Neural progenitor cell (in vitro differentiated cells): Measurements from ENCODE around the gene ANKRD12. TPM values are rescaled to one million over a fixed set of nuclear protein-coding genes. Genes with fewer than 3 reads are reported as not detected.

ENCODE experiments used
- DNase-seq: peaks from one replicate; pipeline ENCODE4 v3.0.0-alpha.2; 2016; ENCODE audit warnings: low spot score
- H2AFZ ChIP-seq: fragments of 200-600 bp; sonication (generic); replicated peaks from 2 replicates; pipeline ENCODE4 v1.6.1; 2016; ENCODE audit warnings: antibody characterized with exemption
- H3F3A ChIP-seq: fragments of 200-600 bp; sonication (generic); 2 replicates; pipeline ENCODE4 v1.6.1; 2016; ENCODE audit warnings: antibody characterized with exemption, low read depth
- H3K27ac ChIP-seq: fragments of 200-600 bp; sonication (generic); 2 replicates; pipeline ENCODE4 v1.5.1; 2016; ENCODE audit warnings: mild to moderate bottlenecking
- H3K27me3 ChIP-seq: fragments of 200-600 bp; sonication (generic); 2 replicates; pipeline ENCODE4 v1.6.1; 2016; ENCODE audit warnings: mild to moderate bottlenecking, moderate library complexity
- H3K36me3 ChIP-seq: fragments of 200-600 bp; sonication (generic); 2 replicates; pipeline ENCODE4 v1.5.1; 2016
- H3K4me1 ChIP-seq: fragments of 200-600 bp; sonication (generic); 2 replicates; pipeline ENCODE4 v1.6.1; 2016; ENCODE audit warnings: mixed run types
- H3K4me2 ChIP-seq: fragments of 200-600 bp; sonication (generic); 2 replicates; pipeline ENCODE4 v1.6.1; 2016
- H3K4me3 ChIP-seq: fragments of 200-600 bp; sonication (generic); 2 replicates; pipeline ENCODE4 v1.5.1; 2016
- H3K79me2 ChIP-seq: fragments of 200-600 bp; sonication (generic); 2 replicates; pipeline ENCODE4 v1.6.1; 2016; ENCODE audit warnings: low read depth
- H3K9ac ChIP-seq: fragments of 200-600 bp; sonication (generic); 2 replicates; pipeline ENCODE4 v1.6.1; 2016
- H3K9me3 ChIP-seq: fragments of 200-600 bp; sonication (generic); 2 replicates; pipeline ENCODE4 v1.5.1; 2016; ENCODE audit warnings: low read depth
- H4K20me1 ChIP-seq: fragments of 200-600 bp; sonication (generic); 2 replicates; pipeline ENCODE4 v1.6.1; 2016; ENCODE audit warnings: low read depth
- H3K27ac Mint-ChIP-seq: 3 replicates; pipeline ENCODE4 v1.8.0; 2021; ENCODE audit warnings: mixed read lengths
- H3K27me3 Mint-ChIP-seq: 2 replicates; pipeline ENCODE4 v1.8.0; 2022; ENCODE audit warnings: low read depth, mild to moderate bottlenecking, inconsistent platforms, moderate library complexity, mixed read lengths; ENCODE audit not compliant: insufficient read depth
- H3K36me3 Mint-ChIP-seq: 3 replicates; pipeline ENCODE4 v1.8.0; 2021; ENCODE audit warnings: mixed read lengths
- H3K4me1 Mint-ChIP-seq: 3 replicates; pipeline ENCODE4 v1.8.0; 2021; ENCODE audit warnings: mixed read lengths
- H3K4me3 Mint-ChIP-seq: 3 replicates; pipeline ENCODE4 v1.8.0; 2021; ENCODE audit warnings: mild to moderate bottlenecking, moderate library complexity, mixed read lengths
- H3K9me3 Mint-ChIP-seq: 3 replicates; pipeline ENCODE4 v1.8.0; 2020; ENCODE audit warnings: mixed read lengths
- EZH2 ChIP-seq: fragments of 200-600 bp; sonication (generic); IDR thresholded peaks from 2 replicates; pipeline ENCODE4 v1.6.1; 2017; ENCODE audit warnings: antibody characterized with exemption, mild to moderate bottlenecking, moderate library complexity
- EZH2phosphoT487 ChIP-seq: fragments of 200-600 bp; sonication (generic); IDR thresholded peaks from 2 replicates; pipeline ENCODE4 v1.6.1; 2017; ENCODE audit warnings: antibody characterized with exemption
- total RNA-seq: library from RNA; depleted of rRNA; stranded (reverse); fragments of >200 nt; gene quantifications from 2 replicates; pipeline ENCODE4 v1.2.3, GENCODE V29; 2015; ENCODE audit warnings: low replicate concordance
- TF ChIP-seq, protein P1 (sequence below): fragments of 200-600 bp; sonication (generic); IDR thresholded peaks from 2 replicates; pipeline ENCODE4 v1.5.1; 2017; ENCODE audit warnings: antibody characterized with exemption, mild to moderate bottlenecking

The ANKRD12 gene
- total RNA-seq, 1 donor from 2014 or later = 38.2 TPM

DNA sequence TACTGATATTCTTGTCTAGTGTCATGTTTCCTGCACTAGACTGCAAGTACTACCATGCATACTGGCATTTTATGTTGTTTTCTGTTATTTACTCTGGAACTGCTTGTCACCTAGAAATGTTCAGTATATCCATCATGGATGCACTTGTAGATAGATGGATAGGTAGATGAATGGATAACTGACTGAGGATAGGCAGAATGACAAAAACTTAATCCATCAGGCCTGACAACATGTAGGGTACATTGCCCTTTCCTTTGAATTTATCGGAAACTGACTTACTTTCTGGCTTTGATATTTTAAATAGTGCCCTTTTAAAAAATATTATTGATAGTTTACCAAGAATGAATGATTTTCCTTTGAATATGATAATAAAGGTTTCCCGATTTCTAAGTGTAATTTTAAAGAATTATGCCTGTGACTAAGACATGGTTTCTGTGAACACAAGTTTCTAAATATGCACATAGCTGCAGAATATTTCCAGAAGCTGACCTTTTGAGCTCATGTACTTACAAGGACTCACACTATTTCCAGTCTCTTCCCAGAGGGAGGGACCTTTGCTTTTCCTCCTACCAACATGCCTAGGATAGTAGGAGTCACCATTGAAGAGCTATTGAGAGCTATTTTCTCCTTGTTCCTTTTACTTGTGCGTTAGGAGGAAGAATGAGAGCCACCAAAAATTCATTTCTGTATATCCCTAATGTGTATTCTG, 81.3 kb downstream of the ANKRD12 start:
- Histone ChIP-seq H3K79me2 (no peaks in the 10 kb centered on the region), H3K9me3 (no peaks in the 10 kb centered on the region), H3K4me2 (no peak overlapping the region), H3K36me3 (peaks cover 14% of the 10 kb centered on the region), H4K20me1 (no peaks in the 10 kb centered on the region), H3K27ac (no peak overlapping the region), H3K27me3 (no peaks in the 10 kb centered on the region), H2AFZ (no peak overlapping the region), H3F3A (no peaks in the 10 kb centered on the region), H3K4me1 (no peaks in the 10 kb centered on the region), H3K9ac (no peak overlapping the region), H3K4me3 (no peak overlapping the region)
- no peak for DNase-seq
- no peaks in the 10 kb centered on the region for H3K27me3 Mint-ChIP-seq
- no peak overlapping the region for H3K27ac Mint-ChIP-seq
- H3K4me1 Mint-ChIP-seq = no peaks in the 10 kb centered on the region
- TF ChIP-seq, protein P1, sequence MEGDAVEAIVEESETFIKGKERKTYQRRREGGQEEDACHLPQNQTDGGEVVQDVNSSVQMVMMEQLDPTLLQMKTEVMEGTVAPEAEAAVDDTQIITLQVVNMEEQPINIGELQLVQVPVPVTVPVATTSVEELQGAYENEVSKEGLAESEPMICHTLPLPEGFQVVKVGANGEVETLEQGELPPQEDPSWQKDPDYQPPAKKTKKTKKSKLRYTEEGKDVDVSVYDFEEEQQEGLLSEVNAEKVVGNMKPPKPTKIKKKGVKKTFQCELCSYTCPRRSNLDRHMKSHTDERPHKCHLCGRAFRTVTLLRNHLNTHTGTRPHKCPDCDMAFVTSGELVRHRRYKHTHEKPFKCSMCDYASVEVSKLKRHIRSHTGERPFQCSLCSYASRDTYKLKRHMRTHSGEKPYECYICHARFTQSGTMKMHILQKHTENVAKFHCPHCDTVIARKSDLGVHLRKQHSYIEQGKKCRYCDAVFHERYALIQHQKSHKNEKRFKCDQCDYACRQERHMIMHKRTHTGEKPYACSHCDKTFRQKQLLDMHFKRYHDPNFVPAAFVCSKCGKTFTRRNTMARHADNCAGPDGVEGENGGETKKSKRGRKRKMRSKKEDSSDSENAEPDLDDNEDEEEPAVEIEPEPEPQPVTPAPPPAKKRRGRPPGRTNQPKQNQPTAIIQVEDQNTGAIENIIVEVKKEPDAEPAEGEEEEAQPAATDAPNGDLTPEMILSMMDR = no peak
- TF ChIP-seq EZH2 = no peak
- TF ChIP-seq EZH2phosphoT487 = no peak
- peaks cover 30% of the 10 kb centered on the region for H3K36me3 Mint-ChIP-seq
- no peak overlapping the region for H3K4me3 Mint-ChIP-seq
- no peaks in the 10 kb centered on the region for H3K9me3 Mint-ChIP-seq

DNA sequence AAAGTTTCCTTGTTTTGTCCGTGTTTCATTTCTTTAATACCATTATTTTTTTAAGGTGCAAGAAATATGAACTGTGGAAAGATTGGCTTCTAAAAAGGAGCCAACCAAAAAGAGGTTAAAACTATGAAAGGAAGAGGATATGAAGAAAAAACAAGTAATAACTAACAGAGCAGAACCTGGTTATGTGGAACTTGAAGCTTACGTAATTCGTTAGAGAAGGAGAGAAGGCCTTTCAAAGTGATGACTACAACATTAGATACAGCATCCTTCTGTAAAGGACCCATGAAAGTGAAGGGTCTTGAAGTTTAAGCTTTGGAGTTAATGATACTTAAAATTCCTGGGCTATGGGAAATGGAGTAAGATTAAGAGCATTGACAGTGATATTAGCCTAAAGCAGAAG, 84.5 kb downstream of the ANKRD12 start:
- Mint-ChIP-seq H3K27me3 (no peaks in the 10 kb centered on the region), H3K9me3 (no peaks in the 10 kb centered on the region), H3K36me3 (peaks cover 25% of the 10 kb centered on the region), H3K4me3 (no peak overlapping the region), H3K4me1 (no peaks in the 10 kb centered on the region), H3K27ac (no peak overlapping the region)
- Histone ChIP-seq H3F3A (no peaks in the 10 kb centered on the region), H3K4me1 (no peaks in the 10 kb centered on the region), H3K79me2 (no peaks in the 10 kb centered on the region), H3K4me3 (no peak overlapping the region), H3K27ac (no peak overlapping the region), H2AFZ (no peak overlapping the region), H3K9me3 (no peaks in the 10 kb centered on the region), H3K4me2 (no peak overlapping the region), H3K9ac (no peak overlapping the region), H3K36me3 (peaks cover 17% of the 10 kb centered on the region), H3K27me3 (no peaks in the 10 kb centered on the region), H4K20me1 (no peaks in the 10 kb centered on the region)
- no peak for DNase-seq
- TF ChIP-seq, protein P1 = no peak
- TF ChIP-seq EZH2 (no peak), EZH2phosphoT487 (no peak)

DNA sequence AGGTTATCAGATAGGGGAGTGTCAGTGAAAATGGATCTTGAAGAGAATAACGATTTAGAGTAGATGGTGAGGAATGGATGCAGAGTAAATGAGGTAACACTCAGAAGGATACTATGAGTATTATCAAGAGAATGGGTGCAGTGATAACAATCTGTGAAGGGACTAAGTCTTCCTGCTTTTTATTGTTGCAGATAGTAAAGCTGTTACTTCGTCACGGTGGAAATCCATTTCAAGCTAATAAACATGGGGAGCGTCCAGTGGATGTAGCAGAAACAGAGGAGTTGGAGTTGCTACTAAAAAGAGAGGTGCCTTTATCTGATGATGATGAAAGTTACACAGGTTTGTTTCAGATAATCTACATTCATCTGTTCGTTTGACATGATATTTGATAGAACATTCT, 85.1 kb downstream of the ANKRD12 start:
- Histone ChIP-seq H3K4me3 (no peak overlapping the region), H3K4me1 (no peaks in the 10 kb centered on the region), H3K27ac (no peak overlapping the region), H3K36me3 (peaks cover 17% of the 10 kb centered on the region), H3K79me2 (no peaks in the 10 kb centered on the region), H4K20me1 (no peaks in the 10 kb centered on the region), H3K9me3 (no peaks in the 10 kb centered on the region), H2AFZ (no peak overlapping the region), H3K9ac (no peak overlapping the region), H3K27me3 (no peaks in the 10 kb centered on the region), H3K4me2 (no peak overlapping the region), H3F3A (no peaks in the 10 kb centered on the region)
- TF ChIP-seq EZH2phosphoT487 = no peak
- H3K4me1 Mint-ChIP-seq = no peaks in the 10 kb centered on the region
- no peak for DNase-seq
- peaks cover 22% of the 10 kb centered on the region for H3K36me3 Mint-ChIP-seq
- H3K27ac Mint-ChIP-seq = no peak overlapping the region
- H3K4me3 Mint-ChIP-seq = no peak overlapping the region
- H3K27me3 Mint-ChIP-seq = no peaks in the 10 kb centered on the region
- no peaks in the 10 kb centered on the region for H3K9me3 Mint-ChIP-seq

- Histone ChIP-seq H3K79me2 (no peaks in the 10 kb centered on the region), H3K4me2 (no peak overlapping the region), H3K27me3 (no peaks in the 10 kb centered on the region), H4K20me1 (no peaks in the 10 kb centered on the region), H3K9me3 (no peaks in the 10 kb centered on the region), H3K36me3 (peaks cover 17% of the 10 kb centered on the region), H3F3A (no peaks in the 10 kb centered on the region), H3K4me1 (no peaks in the 10 kb centered on the region), H3K9ac (no peak overlapping the region), H3K4me3 (no peak overlapping the region), H2AFZ (no peak overlapping the region), H3K27ac (no peak overlapping the region)
- Mint-ChIP-seq H3K36me3 (peaks cover 27% of the 10 kb centered on the region), H3K4me3 (no peak overlapping the region), H3K27ac (no peak overlapping the region), H3K27me3 (no peaks in the 10 kb centered on the region), H3K9me3 (no peaks in the 10 kb centered on the region), H3K4me1 (no peaks in the 10 kb centered on the region)
- no peak for DNase-seq
- no peak for TF ChIP-seq EZH2
- no peak for TF ChIP-seq EZH2phosphoT487
- TF ChIP-seq, protein P1 = no peak
Observed at GRCh38 chr18:9223356-9223755, 86.8 kb downstream of the ANKRD12 start.
